Mucosa of stomach (tissue), 1 donor: Measurements from ENCODE around the gene ADAMTS13.
"Not testable (repeated sequence)": the region's sequence is repeated elsewhere in the genome, so short reads cannot be mapped to it uniquely, and the experiment has no call there.

Experiments
- H3K27me3 ChIP-seq: one replicate; pipeline ENCODE4 v1.7.0; 2013; ENCODE audit warnings: mild to moderate bottlenecking, low read length; ENCODE audit not compliant: control insufficient read depth, insufficient read depth
- H3K36me3 ChIP-seq: one replicate; pipeline ENCODE4 v1.7.0; 2013; ENCODE audit warnings: low read length; ENCODE audit not compliant: control insufficient read depth, insufficient read depth
- H3K4me1 ChIP-seq: one replicate; pipeline ENCODE4 v1.7.0; 2013; ENCODE audit warnings: mild to moderate bottlenecking, low read length; ENCODE audit not compliant: control insufficient read depth, insufficient read depth
- H3K4me3 ChIP-seq: one replicate; pipeline ENCODE4 v1.7.0; 2013; ENCODE audit warnings: low read length
- H3K9ac ChIP-seq: one replicate; pipeline ENCODE4 v1.7.0; 2013; ENCODE audit warnings: mild to moderate bottlenecking, low read length, moderate library complexity
- H3K9me3 ChIP-seq: one replicate; pipeline ENCODE4 v1.7.0; 2013; ENCODE audit warnings: mild to moderate bottlenecking, low read length, moderate library complexity; ENCODE audit not compliant: control insufficient read depth
- donor health status: Pancreatic carcinoma.

The ADAMTS13 gene

GRCh38 chr9:133383438-133383837 lies 38.7 kb upstream of the ADAMTS13 start:
- no peak overlapping the region for H3K9ac ChIP-seq
- peaks cover 5% of the 10 kb centered on the region for H3K4me1 ChIP-seq
- H3K4me3 ChIP-seq: no peak overlapping the region
- H3K36me3 ChIP-seq: no peaks in the 10 kb centered on the region
- H3K9me3 ChIP-seq: no peaks in the 10 kb centered on the region
- no peaks in the 10 kb centered on the region for H3K27me3 ChIP-seq

DNA sequence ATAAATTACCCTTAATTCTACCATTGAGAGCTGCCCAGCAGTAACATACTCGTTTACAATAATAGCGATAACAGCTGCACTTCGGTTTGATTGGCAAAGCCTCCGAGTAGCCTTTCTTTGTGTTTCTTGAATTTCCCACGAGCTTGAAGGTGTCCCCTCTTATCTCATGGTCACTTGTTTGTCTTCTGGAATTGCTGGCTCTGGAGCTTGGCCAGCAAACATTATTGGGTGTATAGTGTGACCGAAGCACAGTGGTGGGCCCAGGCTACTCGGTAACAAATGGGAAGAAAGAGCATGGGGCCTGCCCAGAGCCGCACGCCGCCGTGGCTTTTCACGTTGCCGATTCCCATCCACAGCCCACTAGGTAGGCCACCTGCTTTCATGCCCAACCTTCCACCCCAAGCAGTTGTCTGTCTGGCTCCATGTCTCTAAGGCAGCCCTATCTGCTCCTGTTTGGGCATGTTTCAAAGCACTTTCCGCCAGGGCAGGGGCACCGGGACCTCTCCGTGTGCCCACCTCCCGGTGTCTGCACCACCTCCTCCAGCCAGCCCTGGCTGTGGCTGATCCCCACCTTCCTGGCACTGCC lies 37.3 kb upstream of the ADAMTS13 start:
- no peak overlapping the region for H3K4me3 ChIP-seq
- H3K9ac ChIP-seq: no peak overlapping the region
- no peaks in the 10 kb centered on the region for H3K9me3 ChIP-seq
- H3K36me3 ChIP-seq: no peaks in the 10 kb centered on the region
- no peaks in the 10 kb centered on the region for H3K4me1 ChIP-seq
- H3K27me3 ChIP-seq: no peaks in the 10 kb centered on the region

DNA sequence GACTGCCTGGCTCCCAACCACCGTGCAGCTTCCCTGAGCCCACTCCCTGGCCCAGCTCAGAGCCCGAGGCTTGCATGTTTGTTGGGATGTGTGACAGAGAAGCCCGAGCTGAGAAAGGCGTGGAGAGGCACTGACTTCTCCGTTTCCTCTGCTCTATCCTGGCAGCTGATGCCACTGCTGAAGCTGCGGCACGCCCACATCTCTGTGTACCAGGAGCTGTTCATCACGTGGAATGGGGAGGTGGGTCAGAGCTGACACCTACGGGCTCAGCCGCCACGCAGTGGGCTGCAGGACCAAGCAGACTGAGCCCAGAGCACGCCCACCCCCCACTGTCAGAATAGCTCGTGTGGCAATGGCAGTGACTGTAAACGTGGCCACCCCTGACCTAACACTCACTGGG lies 36.7 kb upstream of the ADAMTS13 start:
- Histone ChIP-seq H3K9me3 (no peaks in the 10 kb centered on the region), H3K9ac (no peak overlapping the region), H3K27me3 (peaks cover 1% of the 10 kb centered on the region), H3K4me3 (no peak overlapping the region), H3K36me3 (no peaks in the 10 kb centered on the region), H3K4me1 (no peaks in the 10 kb centered on the region)

- peaks cover 5% of the 10 kb centered on the region for H3K27me3 ChIP-seq
- H3K9ac ChIP-seq: no peak overlapping the region
- no peaks in the 10 kb centered on the region for H3K4me1 ChIP-seq
- H3K36me3 ChIP-seq: no peaks in the 10 kb centered on the region
- no peaks in the 10 kb centered on the region for H3K9me3 ChIP-seq
- no peak overlapping the region for H3K4me3 ChIP-seq
These were observed 35.8 kb upstream of the ADAMTS13 start for GRCh38 chr9:133386338-133386737.

DNA sequence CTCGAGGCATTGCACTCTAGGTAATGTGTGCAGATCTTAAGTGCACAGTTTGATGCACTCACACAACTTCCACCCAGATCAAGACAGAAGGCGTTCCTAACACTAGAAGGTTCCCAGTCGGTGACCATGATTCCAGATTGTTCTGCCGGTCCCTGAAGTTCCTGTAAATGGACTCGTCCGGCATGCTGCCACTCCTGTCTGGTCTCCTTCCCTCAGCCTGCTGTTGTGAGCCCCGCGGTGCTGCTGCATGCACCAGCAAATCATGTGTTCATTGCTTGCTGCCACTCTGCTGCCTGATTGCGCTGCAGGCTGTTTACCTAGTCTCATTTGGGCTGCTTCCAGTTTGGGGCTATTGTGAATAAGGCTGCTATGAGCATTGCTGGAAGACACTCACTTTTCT lies 34.5 kb upstream of the ADAMTS13 start:
- Histone ChIP-seq H3K9ac (no peak overlapping the region), H3K4me3 (no peak overlapping the region), H3K27me3 (peaks cover 5% of the 10 kb centered on the region), H3K36me3 (no peaks in the 10 kb centered on the region), H3K9me3 (no peaks in the 10 kb centered on the region), H3K4me1 (no peaks in the 10 kb centered on the region)

DNA sequence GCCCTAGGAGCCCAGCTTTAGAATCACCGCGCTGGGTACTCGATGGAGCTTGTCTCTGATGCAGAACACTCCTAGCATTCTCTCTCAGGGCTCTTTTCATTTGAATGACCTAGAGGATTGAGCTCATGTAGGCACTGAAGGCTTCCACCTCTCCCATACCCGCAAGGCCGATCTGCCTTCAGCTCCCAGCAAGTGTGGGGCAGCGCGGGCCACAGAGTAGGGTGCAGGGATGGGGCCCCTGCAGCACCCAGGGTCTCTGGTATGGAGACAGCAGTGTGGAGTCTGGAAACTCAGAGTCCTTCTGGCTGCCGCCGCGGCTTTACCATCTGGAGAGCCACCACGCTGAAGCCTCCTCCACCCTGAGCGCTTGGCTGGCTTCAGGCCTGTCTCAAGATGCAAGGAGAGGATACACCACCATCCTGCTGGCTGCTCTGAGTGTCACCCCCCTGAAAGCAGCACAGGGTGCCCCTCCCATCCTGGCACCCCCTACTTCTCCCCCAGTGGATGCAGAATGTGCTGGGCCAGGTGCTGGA lies 33.1 kb upstream of the ADAMTS13 start:
- Histone ChIP-seq H3K27me3 (peaks cover 11% of the 10 kb centered on the region), H3K4me3 (no peak overlapping the region), H3K4me1 (no peaks in the 10 kb centered on the region), H3K9ac (no peak overlapping the region), H3K9me3 (no peaks in the 10 kb centered on the region), H3K36me3 (no peaks in the 10 kb centered on the region)

DNA sequence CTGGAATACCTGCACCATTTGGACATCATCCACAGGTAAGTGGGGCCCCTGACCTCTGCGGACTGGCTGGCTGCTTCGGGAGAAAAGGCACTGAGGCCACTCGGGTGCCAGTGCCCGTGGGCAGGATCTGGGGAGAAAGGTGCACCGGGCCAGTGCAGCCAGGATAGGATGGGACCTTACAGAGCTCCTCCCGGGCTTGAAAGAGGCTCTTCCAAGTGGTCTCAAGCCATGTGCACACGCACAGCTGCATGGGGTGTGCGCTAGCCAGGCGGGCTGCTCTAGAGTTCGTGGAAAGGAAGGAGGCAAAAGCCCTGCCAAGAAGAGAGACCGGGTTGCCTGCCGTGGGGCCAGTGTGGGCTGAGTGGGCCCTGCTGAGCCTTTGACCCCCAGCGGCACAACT lies 32.6 kb upstream of the ADAMTS13 start:
- H3K4me1 ChIP-seq: no peaks in the 10 kb centered on the region
- peaks cover 15% of the 10 kb centered on the region for H3K27me3 ChIP-seq
- no peaks in the 10 kb centered on the region for H3K9me3 ChIP-seq
- no peaks in the 10 kb centered on the region for H3K36me3 ChIP-seq
- H3K4me3 ChIP-seq: no peak overlapping the region
- no peak overlapping the region for H3K9ac ChIP-seq

- Histone ChIP-seq H3K4me1 (no peaks in the 10 kb centered on the region), H3K9me3 (no peaks in the 10 kb centered on the region), H3K36me3 (no peaks in the 10 kb centered on the region), H3K9ac (no peak overlapping the region), H3K4me3 (no peak overlapping the region), H3K27me3 (peaks cover 26% of the 10 kb centered on the region)
These were observed 31.5 kb upstream of the ADAMTS13 start for GRCh38 chr9:133390713-133391112.

DNA sequence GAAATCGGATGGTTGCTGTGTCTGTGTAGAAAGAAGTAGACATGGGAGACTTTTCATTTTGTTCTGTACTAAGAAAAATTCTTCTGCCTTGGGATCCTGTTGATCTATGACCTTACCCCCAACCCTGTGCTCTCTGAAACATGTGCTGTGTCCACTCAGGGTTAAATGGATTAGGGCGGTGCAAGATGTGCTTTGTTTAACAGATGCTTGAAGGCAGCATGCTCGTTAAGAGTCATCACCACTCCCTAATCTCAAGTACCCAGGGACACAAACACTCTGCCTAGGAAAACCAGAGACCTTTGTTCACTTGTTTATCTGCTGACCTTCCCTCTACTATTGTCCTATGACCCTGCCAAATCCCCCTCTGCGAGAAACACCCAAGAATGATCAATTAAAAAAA lies 30.7 kb upstream of the ADAMTS13 start:
- H3K9ac ChIP-seq, H3K36me3 ChIP-seq, H3K9me3 ChIP-seq, H3K4me1 ChIP-seq, H3K4me3 ChIP-seq: not testable (repeated sequence)
- H3K27me3 ChIP-seq: peaks cover 28% of the 10 kb centered on the region

DNA sequence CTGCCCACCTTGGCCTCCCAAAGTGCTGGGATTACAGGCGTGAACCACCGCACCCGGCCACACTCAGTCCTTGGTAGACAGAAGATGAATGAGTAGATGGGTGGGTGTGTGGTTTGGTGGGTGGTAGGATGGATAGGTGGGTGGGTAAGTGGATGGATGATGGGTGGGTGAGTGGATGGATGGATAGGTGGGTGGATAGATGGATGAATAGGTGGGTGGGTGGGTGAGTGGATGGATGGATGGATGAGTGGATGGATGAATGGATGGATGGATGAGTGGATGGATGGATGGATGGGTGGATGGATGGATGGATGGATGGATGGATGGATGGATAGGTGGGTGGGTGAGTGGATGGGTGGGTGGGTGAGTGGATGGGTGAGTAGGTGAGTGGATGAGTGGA lies 29.9 kb upstream of the ADAMTS13 start:
- not testable (repeated sequence) for H3K9ac ChIP-seq, H3K4me3 ChIP-seq, H3K4me1 ChIP-seq, H3K36me3 ChIP-seq, H3K9me3 ChIP-seq
- H3K27me3 ChIP-seq: peaks cover 34% of the 10 kb centered on the region

GRCh38 chr9:133393399-133393798 lies 28.8 kb upstream of the ADAMTS13 start:
- no peaks in the 10 kb centered on the region for H3K4me1 ChIP-seq
- peaks cover 38% of the 10 kb centered on the region for H3K27me3 ChIP-seq
- no peaks in the 10 kb centered on the region for H3K36me3 ChIP-seq
- no peaks in the 10 kb centered on the region for H3K9me3 ChIP-seq
- no peak overlapping the region for H3K4me3 ChIP-seq
- no peak overlapping the region for H3K9ac ChIP-seq

GRCh38 chr9:133394687-133395271 lies 27.4 kb upstream of the ADAMTS13 start:
- H3K27me3 ChIP-seq: peaks cover 38% of the 10 kb centered on the region
- no peaks in the 10 kb centered on the region for H3K4me1 ChIP-seq
- no peak overlapping the region for H3K4me3 ChIP-seq
- no peak overlapping the region for H3K9ac ChIP-seq
- no peaks in the 10 kb centered on the region for H3K9me3 ChIP-seq
- no peaks in the 10 kb centered on the region for H3K36me3 ChIP-seq

DNA sequence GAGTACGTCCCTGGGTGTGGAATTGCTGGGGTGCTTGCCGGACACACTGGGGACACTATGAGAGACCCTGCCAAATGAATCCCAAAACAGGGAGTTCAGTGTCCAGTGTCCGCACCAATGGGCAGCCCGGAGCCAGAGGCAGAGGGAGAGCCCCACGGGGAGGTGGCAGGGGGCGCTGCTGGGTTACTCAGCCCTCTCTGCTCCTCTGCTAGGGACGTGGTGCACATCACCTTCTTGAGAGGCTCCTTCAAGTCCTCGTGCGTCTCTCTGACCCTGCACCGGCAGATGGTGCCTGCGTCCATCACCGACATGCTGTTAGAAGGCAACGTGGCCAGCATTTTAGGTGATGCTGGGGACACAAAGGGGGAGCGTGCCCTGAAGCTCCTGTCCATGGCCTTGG lies 25.2 kb upstream of the ADAMTS13 start:
- no peaks in the 10 kb centered on the region for H3K36me3 ChIP-seq
- H3K9ac ChIP-seq: no peak overlapping the region
- H3K4me1 ChIP-seq: no peaks in the 10 kb centered on the region
- no peak overlapping the region for H3K4me3 ChIP-seq
- peaks cover 33% of the 10 kb centered on the region for H3K27me3 ChIP-seq
- H3K9me3 ChIP-seq: no peaks in the 10 kb centered on the region
